HL-60/S4 (cell line): ENCODE results near the gene MAP2K3.
"Not testable (repeated sequence)": the region's sequence is repeated elsewhere in the genome, so short reads cannot be mapped to it uniquely, and the experiment has no call there.

Experiments used
- in situ Hi-C: fragments of 300-500 bp; cut with MboI; formaldehyde crosslinking; loops from 2 replicates; pipeline ENCODE4 v1.14.3; 2022; ENCODE audit warnings: low sequenced_read_pairs

The MAP2K3 gene

DNA sequence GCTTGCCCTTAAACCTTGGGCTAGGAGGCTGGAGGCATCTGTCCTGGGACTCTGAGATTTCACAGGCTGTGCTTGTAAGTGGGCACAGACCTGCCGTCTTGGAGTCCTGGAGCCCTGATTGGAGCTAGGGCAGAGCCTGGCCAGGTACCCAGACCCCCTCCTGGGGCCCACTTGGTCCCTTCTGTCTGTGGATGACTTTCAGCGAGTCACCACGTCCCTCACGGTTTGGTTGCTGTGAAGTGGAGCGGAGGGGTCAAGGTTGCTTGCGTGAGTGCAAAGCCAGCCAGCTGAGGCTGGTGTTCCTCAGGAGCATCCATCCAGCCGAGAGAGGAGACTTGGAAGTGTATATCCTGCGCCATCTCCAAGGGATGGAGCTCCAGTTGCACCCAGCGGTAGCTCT lies 36.5 kb downstream of the MAP2K3 start:
- in situ Hi-C loops, result not testable (repeated sequence)

DNA sequence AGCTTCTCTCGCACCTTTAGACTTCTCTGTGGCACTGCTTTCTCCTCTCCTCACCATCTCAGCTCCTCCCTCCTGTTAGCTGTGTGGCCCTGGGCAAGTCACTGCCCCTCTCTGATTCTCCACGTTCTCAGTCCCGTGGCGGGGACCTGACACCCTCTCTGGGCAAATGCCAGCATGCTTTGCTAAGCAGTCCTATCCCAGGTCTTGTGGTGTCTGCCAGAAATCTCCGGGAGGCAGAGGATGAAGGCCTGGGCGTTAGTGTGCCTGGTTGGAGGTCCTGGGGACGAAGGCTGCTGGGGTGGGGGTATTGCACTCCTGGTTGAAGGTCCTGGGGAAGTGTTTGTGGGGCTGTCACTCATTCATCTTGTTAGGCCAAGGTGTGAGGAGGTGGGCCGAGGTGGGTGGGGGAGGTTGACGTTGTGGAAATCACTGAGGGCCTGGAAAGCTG lies 37.3 kb downstream of the MAP2K3 start:
- in situ Hi-C loops, result not testable (repeated sequence)

DNA sequence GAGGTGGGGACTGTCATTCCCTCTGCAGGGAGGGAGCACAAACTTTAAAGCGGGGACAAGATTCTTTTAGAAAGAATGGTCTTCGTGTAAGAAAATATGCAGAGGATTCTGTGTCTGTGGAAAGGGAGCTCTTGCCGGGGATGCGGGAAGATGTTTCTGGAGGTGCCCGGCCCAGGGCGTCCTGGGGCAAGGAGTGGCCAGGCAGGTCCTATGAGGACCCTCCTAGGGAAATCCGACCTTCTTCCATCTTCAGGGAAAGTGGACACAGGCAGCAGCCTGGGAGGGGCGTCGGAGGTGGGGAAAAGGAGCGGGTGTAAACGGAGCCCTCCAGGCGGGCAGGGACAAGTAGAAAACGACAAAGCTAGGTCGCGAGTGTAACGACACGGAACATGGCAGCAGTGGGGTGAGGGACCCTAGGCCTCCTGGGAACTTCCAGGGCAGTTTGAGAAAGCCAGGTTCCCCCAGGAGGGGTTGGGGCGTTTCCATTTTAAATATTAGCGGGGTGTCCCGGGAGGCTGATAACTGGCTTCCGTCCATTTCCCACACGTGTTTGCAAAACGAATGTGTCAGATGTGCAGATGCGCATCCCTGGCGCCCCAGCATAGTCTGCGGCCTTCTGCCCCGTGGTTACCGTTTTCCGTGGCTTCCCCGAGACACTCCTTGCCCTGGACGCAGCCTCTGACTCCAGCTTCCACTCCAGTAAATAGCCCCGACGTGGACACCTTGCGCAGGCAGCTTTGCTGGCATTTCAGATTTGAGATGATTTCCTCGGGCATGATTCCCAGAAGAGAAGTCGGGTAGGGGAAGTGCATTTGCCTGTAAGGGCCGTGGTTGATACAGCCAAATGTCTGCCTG lies 39.0 kb downstream of the MAP2K3 start:
- in situ Hi-C loops, result not testable (repeated sequence)

DNA sequence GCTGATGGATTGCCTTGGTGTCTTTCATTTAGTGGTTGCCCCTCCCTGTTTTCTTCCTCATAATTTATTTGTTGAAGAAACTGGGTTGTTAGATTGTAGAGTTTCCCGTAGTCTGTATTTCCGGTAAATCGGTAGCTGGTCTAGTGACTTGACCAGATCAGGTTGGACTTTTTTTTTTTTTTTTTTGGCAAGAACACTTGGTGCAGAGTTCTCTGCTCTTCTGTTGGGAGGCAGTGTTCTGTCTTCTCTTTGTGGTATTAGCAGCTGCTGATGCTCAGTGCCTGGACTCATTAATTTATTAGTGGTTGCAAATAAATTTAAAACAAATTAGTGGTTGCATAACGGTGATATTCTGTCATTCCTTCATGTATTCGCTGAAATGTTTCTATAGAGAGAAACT lies 40.2 kb downstream of the MAP2K3 start:
- in situ Hi-C loops, result not testable (repeated sequence)

DNA sequence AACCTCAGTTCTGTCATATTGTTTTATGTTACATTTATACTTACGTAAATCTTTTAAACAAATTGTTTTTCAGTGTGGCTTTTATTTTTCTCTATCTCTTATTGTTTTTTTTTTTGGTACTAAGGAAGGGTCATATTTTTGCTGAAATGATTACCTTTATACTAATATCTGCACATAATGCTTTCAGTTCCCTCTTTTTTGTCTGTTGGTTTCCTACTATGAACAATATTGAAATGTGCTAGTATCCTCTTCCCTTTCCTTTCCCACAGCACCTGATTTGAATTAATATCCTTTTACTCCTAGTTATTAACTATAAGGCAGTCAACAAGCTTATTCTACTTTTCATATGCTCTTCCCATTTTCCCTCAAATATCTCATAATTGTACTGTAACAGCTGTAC lies 43.4 kb downstream of the MAP2K3 start:
- in situ Hi-C loops, result not testable (repeated sequence)

DNA sequence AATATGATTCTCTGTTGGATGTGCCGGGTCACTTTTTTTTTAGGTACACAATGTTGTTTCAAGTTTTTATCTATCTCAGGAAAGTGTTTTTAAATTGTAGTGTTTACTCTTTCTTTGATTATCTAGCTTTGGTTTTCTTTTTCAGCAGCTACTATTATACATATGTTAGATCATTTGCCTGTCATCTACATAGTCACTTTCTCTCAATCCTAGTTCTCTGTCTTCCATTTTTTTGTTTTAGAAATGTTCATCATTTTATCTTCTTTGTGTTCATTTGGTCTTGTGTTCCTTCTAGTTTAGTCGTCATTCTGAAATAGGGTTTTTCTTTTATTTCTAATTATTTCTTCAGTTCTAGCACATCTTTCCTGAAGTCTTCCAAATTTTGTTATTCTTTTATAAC lies 44.3 kb downstream of the MAP2K3 start:
- in situ Hi-C loops, result not testable (repeated sequence)

DNA sequence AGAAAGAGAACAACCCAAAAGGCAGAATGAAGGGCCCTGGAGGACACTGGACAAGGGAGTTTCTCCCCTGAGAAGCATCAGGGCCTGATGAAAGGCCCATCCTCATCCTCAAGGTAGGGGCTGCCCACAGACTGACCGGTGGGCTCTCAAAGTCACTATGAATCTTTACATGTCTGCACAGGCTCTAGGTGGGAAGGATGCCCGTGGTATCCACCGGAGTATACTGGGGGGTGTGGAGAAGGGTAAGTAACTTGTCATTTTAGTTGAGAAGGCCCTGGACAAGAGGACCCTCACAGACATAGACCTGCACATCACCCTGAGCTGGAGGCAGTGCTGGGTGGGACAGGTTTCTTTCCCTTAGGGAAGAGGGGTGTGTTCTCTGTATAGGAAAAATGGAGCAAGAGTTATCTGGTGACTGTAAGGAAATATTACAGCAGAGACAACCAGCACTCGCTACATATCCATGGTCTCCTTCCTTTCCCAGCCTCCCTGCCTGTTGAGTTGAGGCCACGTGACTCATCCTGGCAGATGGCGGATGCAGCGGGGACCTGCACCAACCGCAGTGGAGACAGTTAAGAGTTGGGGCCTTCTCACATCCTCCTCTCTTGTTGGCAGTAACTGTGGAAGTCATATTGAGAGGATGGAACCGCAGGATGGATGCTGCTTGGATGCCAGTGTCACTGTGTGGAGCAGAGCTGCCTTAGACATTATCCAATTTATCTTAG lies 46.1 kb downstream of the MAP2K3 start:
- in situ Hi-C loops, result no loop called here

DNA sequence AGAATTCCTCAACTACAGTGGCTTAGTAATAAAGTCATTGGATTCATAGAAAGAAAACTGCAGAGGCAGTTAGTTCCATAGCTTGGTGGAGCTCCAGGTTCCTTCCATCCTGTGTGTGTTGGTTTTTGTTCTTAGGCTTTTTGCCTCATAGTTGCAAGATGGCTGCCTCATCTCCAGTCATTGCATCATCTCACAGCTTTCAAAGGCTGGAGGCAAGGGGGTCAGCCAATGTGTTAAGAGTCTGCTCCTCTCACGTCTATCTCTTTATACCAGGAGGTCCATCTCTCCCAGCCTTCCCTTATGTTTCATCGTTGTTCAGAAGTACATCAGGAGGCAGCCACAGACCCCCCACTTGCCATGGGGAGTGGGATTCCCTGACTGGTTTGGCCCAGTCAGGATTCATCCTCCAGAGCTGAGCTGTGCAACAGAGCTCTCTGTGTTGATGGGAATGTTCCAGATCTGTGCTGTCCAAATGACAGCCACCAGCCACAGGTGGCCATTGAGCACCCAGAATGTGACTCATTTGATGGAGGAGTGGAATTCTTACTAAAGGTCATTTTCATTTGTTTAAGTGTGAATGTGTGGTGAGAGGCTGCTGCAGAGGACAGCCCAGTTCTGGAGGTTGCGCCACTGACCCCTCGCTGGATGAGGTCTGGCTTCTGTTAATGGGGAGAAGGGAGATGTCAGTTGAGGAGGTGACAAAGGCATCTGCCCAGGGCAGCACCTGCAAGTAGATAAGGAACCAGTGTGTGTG lies 52.2 kb downstream of the MAP2K3 start:
- in situ Hi-C loops, result not testable (repeated sequence)

DNA sequence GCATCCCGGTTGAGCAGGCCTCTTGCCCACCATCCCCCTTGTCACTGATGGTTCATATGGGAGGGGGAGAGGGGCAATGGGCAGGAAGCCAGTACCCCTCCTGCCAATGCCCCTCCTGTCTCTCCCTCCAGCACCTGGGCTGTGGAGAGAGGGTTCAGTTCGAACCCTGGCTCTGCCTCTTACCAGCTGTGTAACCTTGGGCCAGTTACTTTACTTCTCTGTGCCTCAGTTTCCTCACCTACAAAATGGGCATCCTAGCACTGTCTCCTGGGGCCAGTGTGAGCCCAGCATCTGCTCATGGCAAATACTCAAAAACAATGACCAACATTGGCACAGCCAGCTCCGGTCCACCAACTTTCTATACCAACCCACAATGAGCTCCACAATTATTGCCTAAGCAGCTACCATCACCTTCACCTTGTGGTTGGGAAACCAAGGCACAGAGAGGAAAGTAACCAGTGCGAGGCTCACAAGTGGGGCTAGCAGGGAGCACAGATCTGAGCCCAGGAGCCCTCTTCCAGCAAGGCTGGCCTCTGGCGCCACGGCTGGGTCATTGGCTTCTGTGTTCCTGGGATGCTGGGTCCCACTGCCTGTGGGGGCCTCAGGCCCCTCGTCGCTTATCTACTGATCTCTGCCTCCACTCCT lies 53.6 kb downstream of the MAP2K3 start:
- in situ Hi-C loops, result not testable (repeated sequence)

DNA sequence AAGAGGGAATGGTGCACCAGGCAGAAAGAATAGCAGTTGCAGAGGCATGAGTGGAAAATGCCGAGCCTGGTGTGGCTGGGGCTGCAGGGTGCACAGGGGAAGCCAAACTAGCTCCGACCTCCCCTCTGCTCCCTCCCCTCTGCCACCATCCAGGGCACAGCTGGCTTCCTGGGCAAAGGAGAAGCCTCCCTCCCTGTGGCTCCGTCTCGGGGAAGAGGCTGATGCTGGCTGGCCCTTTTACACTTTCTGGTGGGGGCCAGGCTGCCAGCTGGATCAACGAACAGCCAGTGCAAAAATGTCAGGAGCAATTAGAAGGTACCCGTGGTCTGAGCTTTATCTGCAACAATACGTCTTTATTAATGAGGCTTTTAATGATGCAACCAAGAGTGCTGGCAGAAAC lies 54.5 kb downstream of the MAP2K3 start:
- in situ Hi-C loops, result no loop called here

DNA sequence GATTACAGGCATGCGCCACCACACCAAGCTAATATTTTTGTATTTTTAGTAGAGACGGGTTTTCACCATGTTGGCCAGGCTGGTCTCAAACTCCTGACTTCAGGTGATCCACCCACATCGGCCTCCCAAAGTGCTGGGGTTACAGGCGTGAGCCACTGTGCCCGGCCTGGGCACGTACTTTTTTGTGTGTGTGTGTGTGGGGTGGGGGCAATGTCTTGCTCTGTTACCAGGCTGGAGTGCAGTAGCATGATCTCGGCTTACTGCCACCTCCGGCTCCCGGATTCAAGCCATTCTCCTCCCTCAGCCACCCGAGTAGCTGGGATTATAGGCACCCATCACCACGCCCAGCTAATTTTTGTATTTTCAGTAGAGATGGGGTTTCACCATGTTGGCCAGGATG lies 55.1 kb downstream of the MAP2K3 start:
- in situ Hi-C loops, result not testable (repeated sequence)

DNA sequence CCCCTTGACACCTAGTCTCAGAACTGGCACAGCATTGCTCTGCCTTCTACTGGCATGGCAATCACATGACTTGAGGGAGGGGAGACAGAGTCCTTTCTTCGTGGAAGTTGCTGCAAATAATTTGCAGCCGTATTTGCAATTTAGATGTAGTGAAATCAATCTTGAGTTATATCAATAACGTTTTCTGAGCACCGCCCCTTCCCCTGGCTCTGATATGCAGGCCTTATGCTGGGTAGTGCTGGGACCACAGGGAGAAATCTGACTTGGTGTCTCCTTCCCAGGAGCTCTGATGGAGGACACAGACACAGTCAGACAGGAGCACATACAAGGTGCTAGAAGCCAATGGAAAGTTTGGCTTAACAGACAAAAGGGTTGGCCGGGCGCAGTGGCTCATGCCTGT lies 55.9 kb downstream of the MAP2K3 start:
- in situ Hi-C loops, result not testable (repeated sequence)

DNA sequence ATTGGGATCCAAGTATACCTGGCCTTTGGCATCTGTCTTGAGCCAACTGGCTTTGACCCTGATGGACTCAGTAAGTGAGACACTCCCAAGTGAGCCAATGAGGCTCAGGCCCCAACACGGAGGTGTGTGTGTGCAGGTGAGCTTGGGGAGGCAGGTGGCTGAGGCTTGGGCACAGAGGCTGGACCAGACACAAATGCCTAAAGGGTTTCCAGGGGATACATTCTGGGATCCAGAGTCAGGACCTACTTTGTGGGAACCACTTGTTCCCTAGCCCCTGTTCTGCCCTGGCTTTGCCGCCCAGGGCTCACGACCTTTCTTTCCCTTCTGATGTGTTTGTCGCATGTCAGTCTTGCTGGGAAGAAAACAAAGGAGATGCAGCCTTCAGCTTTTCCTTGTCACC lies 56.8 kb downstream of the MAP2K3 start:
- in situ Hi-C loops, result not testable (repeated sequence)

DNA sequence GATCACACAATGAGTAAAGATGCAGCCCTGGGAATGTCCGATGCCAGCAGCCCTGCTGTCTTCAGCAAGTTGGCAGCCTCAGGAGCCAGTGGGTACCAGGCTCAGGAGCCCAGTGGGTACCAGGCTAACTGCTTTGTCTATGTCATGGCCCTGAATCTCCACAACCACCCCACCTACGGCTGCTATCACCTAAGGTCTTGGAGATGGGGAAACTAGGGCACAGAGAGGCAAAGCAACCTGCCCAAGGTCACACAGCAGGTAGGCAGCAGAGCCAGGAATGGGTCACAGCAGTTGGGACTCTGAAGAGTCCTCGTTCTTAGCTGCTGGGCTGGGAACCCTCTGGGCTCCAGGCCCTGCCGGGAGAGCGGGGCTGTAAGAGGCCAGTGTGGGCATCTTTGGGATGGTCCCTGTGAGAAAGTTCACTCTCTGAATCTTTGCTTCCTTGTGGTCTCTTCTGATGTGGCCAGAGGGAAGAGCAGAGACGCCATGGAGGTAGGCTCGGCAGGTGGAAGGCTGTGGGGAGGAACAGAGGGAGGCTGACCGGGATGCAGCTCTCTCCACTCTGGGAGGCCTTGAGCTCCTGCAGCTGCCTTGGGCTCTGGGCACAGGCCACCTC lies 57.5 kb downstream of the MAP2K3 start:
- in situ Hi-C loops, result not testable (repeated sequence)

DNA sequence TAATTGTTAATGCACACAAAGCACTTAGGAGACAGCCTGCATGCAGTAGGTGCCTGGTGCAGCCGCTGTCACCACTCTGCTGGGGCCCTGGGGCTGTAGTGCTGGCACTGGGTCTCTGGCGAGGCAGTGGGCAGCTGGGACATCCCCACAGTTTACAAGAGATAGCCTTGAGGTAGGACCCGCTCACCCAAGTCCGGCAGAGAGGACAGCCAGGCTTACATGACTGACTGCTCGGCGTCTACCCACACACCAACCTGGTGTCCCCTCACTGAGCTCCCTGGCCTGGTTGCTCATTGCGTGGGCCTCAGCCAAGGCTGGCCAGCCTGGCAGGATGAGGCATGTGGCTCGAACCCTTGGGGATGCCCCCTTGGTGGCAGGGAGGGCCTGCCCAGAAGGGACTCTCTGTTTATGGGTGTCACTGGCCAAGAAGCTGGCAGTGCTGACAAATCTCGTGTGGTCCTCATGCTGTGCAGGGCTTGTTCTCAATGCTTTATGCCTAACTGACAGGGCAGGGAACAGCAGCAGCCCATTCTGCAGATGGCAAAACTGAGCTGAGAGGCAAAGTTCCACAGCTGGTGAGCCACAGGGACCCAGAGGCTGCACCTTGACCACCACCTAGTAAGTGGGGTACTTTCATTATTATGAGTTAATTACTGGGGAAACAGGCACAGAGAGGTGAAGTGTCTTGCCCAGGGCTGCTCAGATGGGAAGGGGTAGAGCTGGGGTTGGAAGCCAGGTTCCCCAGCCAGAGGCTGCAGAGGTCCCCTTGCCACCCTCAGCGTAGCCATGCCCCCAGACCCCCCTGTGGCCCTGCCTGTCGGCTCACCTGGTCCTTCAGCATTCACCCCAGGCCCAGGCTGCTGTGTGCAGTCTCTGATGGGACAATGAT lies 58.8 kb downstream of the MAP2K3 start:
- in situ Hi-C loops, result not testable (repeated sequence)

DNA sequence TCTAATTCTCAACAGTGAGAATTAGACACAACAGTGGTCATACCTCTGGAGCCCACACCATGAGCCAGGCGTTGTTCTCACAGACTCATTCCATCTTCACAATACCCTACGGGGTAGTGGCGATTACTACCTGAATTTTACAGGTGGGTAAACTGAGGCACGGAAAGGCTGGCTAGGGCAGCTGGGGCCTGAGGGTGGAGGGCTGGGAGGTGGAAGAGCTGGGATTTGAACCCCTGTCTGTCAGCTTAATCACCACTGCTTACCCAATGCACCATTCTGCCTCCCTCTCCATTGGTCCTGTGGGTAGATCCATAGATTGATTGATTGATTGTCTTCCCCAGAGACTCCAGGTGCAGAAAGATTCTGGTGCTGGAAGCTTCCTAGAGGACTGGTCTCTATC lies 60.3 kb downstream of the MAP2K3 start:
- in situ Hi-C loops, result not testable (repeated sequence)

DNA sequence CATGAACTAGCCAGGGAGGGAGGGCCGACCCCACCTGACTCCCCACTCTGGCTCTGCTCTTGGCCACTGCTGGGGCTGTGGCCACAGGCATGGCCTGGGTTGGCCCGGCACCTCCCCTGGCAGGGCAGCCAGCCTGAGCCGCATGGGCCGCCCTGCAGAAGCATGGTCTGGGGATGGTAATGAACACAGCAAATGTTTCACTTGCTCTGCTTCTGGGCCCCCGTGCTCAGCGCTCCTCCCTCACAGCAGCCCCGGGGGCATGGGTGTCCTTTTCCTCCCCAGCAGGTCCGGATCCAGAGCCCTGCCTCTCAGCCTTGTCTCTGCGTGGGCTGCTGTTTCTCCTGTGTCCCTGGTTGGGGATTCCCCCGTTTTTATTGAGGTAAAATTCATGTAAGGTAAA lies 60.7 kb downstream of the MAP2K3 start:
- in situ Hi-C loops, result no loop called here

DNA sequence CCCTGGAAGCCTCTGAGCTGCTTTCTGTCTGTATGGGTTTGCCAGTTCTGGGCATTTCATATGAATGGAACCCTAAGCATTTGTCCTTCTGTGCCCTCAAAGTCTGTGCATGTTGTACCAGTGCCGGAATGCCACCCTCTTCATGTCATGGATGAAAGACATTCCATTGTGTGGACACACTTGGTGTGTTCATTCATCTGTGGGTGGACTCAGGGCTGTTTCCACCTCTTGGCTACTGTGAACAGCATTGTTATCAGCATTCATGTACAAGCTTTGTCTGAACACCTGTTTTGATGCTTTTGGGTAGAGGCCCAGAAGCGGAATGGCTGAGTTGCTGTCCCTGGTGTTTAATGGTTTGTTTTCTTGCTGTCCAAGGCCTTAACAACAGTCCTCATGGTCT lies 61.6 kb downstream of the MAP2K3 start:
- in situ Hi-C loops, result not testable (repeated sequence)

DNA sequence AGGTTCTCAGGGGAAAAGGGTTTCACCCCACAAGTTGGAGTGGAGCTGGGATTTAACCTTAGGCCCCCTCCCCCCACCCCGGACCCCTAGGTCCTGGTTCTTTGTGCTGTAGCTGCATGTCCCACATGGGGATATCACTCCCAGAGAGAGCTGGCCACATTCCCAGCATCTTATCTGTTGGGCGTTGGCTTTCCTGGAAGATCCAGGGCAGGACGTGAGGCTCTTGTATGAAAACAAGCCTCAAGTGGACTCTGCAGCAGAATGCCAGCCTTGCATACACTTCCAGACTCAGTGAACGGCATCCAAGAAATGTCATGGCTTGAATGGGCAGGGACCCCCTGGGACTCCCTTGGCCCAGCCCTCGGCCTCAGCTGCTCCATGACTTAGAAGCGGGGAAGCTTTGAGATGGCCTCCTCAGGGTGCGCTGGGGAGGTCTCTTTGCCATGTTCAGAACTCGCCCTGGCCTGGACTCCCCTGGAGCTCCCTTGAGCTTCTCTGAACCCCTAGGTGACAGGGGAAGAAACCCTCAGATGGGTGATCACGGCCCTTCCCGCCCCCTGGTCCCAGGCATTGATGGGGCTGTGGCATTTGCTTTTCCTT lies 62.2 kb downstream of the MAP2K3 start:
- in situ Hi-C loops, result not testable (repeated sequence)
